Measurements from ENCODE around the gene FSCN2.

FSCN2 gene

GRCh38 chr17:81491761-81492160, 36.4 kb upstream of the FSCN2 start:
- DNase-seq, result no peak

GRCh38 chr17:81492202-81492601, 36.0 kb upstream of the FSCN2 start:
- DNase-seq, result no peak

- DNase-seq, result no peak
These were observed 35.5 kb upstream of the FSCN2 start for GRCh38 chr17:81492706-81493105.

GRCh38 chr17:81493198-81494038, 34.8 kb upstream of the FSCN2 start:
- DNase-seq, result no peak

- no peak for DNase-seq
These were observed 33.4 kb upstream of the FSCN2 start for GRCh38 chr17:81494626-81495377.

- DNase-seq, result no peak
These were observed 29.1 kb upstream of the FSCN2 start for GRCh38 chr17:81498953-81499600.

GRCh38 chr17:81499601-81499970, 28.6 kb upstream of the FSCN2 start:
- no peak for DNase-seq

- DNase-seq, result no peak
These were observed 28.1 kb upstream of the FSCN2 start for GRCh38 chr17:81500047-81500446.

- DNase-seq, result no peak
These were observed 25.6 kb upstream of the FSCN2 start for GRCh38 chr17:81502471-81503017.

- DNase-seq, result no peak
These were observed 24.6 kb upstream of the FSCN2 start for GRCh38 chr17:81503619-81504018.

GRCh38 chr17:81508639-81509206, 19.5 kb upstream of the FSCN2 start:
- DNase-seq, result no peak

- no peak for DNase-seq
These were observed 18.8 kb upstream of the FSCN2 start for GRCh38 chr17:81509207-81509971.

GRCh38 chr17:81509972-81510784, 18.0 kb upstream of the FSCN2 start:
- no peak for DNase-seq

- no peak for DNase-seq
These were observed 17.2 kb upstream of the FSCN2 start for GRCh38 chr17:81510785-81511553.

- DNase-seq, result no peak
These were observed 16.7 kb upstream of the FSCN2 start for GRCh38 chr17:81511554-81511803.

- DNase-seq, result no peak
These were observed 16.2 kb upstream of the FSCN2 start for GRCh38 chr17:81511804-81512561.

- peak; percentile 83 for DNase-seq
These were observed 15.4 kb upstream of the FSCN2 start, which contains the start of gene ACTG1 for GRCh38 chr17:81512562-81513371. Gene ACTG1 (minus strand): TSS chr17:81512799. CDS start chr17:81512354, 445 bp downstream.

GRCh38 chr17:81513372-81513752, 14.8 kb upstream of the FSCN2 start:
- DNase-seq, result peak; percentile 48

Measured in activated T-cell treated with anti-CD3 and anti-CD28 coated beads for 4 hours (primary cell).